Measurements from ENCODE around the gene CARM1.
"Not testable (repeated sequence)": the region's sequence is repeated elsewhere in the genome, so short reads cannot be mapped to it uniquely, and the experiment has no call there.

The CARM1 gene

GRCh38 chr19:10870955-10871603 is at the start of gene CARM1:
CARM1 (plus strand) TSS chr19:10871553; CDS start chr19:10871703, 150 bp downstream.
- DNase-seq (ENCODE audit: low read depth in 1 of 2, low spot score in 1 of 2), result peak; percentile 100

GRCh38 chr19:10823690-10824089 is 47.7 kb upstream of the CARM1 start:
- DNase-seq (ENCODE audit: low read depth in 1 of 2, low spot score in 1 of 2), result no peak

DNA sequence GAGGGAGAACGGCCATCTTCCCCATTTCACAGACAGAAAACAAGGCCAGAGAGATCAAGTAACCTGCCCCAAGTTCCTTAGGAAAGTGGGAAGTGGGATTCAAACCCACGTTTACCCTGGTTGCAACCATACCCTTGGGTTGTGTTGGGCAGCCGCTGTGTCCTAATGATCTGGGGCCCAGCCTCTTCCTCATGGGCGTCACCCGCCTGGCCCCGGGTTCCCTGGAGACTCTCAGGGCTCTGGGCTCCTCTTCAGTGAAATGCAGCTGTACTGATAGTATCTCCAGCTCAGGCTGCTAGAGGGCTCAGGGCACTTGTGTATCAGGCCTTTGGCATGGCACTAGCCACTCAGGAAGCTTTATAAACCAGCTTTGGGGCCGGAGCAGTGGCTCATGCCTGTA is 45.1 kb upstream of the CARM1 start:
- no peak for DNase-seq (ENCODE audit: low read depth in 1 of 2, low spot score in 1 of 2)

- no peak for DNase-seq (ENCODE audit: low read depth in 1 of 2, low spot score in 1 of 2)
These were observed 44.5 kb upstream of the CARM1 start for GRCh38 chr19:10826846-10827245.

DNA sequence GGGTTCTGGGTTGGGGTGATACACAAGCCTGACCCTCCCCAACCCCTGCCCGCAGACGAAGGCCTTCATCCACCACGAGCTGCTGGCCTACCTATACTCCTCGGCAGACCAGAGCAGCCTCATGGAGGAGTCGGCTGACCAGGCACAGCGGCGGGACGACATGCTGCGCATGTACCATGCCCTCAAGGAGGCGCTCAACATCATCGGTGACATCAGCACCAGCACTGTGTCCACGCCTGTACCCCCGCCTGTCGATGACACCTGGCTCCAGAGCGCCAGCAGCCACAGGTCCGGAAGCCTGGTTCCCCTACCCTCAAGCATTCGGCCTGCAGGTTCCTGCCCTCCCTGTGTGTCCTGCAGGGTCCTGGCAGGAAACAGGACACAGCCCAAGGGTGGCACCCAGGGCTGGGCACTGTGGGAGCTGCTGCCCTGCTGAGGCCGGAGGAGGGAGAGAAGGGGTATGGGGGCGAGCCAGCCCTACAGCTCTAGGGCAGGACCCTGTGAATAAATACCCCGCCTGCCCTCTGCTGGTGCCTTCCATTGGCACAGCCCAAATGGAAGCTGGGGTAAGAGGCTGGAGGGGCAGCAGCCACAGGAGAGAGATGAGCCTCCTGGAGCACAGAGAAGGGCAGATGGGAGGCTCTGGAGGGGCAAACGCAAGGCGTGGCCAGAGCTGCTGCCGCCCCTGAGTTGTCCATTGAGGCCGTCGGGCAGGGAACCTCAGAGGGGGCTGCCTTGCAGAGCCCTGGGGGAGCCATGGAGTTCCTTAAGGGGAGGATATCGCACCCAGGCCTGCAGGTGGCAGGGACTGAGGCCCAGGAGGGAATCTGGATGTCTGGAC is 42.2 kb upstream of the CARM1 start:
- DNase-seq (ENCODE audit: low read depth in 1 of 2, low spot score in 1 of 2), result no peak

DNA sequence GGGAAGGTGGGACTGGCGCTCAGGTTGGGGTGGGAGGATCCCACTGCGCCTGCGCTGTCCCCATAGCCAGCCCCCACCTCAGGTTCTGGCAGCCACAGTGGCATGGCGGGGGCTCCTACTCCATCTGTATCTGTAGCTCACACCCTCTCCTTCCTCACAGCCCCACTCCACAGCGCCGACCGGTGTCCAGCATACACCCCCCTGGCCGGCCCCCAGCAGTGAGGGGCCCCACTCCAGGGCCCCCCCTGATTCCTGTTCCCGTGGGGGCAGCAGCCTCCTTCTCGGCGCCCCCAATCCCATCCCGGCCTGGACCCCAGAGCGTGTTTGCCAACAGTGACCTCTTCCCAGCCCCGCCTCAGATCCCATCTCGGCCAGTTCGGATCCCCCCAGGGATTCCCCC is 41.4 kb upstream of the CARM1 start:
- no peak for DNase-seq (ENCODE audit: low read depth in 1 of 2, low spot score in 1 of 2)

DNA sequence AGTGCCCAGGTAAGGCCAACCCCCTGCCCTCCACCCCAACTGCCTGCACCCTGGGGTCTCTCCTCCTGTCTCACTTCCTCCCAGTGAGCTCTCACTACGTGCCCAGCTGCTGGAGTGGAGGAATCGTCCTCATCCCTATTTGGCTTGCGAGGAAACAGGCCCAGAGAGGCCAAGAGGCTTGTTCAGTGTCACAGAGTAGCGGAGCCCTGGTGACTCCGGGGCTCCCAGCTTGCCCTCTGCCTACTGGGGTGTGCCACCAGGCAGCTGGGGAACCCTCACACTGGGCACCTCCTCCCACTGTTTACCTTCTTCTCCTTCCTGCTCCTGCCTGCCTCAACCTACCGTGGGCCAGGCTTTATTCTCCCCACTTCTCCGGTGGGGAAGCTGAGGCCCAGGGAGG is 41.0 kb upstream of the CARM1 start:
- no peak for DNase-seq (ENCODE audit: low read depth in 1 of 2, low spot score in 1 of 2)

- no peak for DNase-seq (ENCODE audit: low read depth in 1 of 2, low spot score in 1 of 2)
These were observed 40.2 kb upstream of the CARM1 start for GRCh38 chr19:10830931-10831779.

DNA sequence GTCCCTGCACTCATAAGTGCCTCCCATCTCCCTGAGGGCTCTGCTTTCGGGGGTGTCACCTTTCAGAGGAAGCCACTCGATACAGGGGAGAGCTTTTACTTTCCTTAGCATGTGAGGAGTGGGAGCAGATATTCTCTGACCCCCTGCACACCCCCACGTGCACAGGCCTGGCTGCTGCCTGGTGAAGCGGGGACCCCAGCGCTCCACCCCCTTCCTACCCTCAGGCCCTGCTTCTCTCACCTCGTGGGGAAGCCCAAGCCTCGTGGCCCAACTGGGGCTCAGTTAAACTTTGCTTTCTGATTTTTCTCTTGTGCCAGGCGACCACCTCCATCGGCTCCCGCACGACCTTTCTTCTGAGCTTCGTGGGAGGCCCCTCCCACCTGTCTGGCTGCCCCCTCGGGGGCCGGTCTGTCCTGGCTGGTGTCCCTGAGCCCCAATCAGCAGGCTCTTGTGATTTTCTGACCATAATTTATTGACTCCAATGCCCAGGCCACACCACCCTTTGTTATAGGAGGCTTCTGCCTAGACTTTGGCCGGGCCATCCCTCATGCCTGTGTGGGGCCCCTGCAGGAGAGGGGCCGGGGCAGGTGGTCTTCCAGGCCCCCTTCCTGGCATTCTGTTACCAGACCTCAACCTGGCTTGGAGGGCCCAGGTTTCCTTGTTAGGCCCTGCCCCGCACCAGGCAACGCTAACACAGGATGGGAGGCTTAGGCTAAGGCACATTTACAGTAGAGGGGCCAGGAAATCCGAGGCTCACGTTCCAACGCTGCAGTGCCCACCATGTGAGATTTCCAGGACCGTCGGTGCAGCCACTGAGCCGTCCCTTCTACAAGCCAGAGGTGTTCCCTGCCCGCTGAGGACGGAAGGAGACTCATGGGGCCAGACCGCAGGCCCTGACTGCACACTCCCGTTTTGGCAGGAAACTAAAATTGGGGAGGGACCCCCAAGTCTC is 39.1 kb upstream of the CARM1 start:
- no peak for DNase-seq (ENCODE audit: low read depth in 1 of 2, low spot score in 1 of 2)

- no peak for DNase-seq (ENCODE audit: low read depth in 1 of 2, low spot score in 1 of 2)
These were observed 38.4 kb upstream of the CARM1 start for GRCh38 chr19:10832939-10833296.

GRCh38 chr19:10835089-10835753 is 36.1 kb upstream of the CARM1 start:
- no peak for DNase-seq (ENCODE audit: low read depth in 1 of 2, low spot score in 1 of 2)

- peak; percentile 84 to 85 for DNase-seq (ENCODE audit: low read depth in 1 of 2, low spot score in 1 of 2)
These were observed 35.4 kb upstream of the CARM1 start, which contains the start of gene TMED1 for GRCh38 chr19:10835754-10836478. TMED1 (minus strand) TSS chr19:10836212; CDS start chr19:10836191, 21 bp downstream.

GRCh38 chr19:10836479-10837330 is 34.6 kb upstream of the CARM1 start:
- DNase-seq (ENCODE audit: low read depth in 1 of 2, low spot score in 1 of 2), result peak in 1 of 2 donors; percentile 71

DNA sequence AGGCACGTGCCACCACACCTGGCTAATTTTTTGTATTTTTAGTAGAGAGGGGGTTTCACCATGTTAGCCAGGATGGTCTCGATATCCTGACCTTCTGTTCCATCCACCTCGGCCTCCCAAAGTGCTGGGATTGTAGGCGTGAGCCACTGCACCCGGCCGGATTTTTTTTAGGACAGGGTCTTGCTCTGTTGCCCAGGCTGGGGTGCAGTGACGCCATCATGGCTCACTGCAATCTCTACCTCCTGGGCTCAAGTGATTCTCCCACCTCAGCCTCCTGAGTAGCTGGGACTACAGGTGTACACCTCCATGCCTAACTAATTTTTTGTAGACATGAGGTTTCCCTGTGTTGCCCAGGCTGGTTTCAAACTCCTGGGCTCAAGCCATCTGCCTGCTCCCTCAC is 33.7 kb upstream of the CARM1 start:
- DNase-seq (ENCODE audit: low read depth in 1 of 2, low spot score in 1 of 2), result not testable (repeated sequence)

- DNase-seq (ENCODE audit: low read depth in 1 of 2, low spot score in 1 of 2), result no peak
These were observed 33.0 kb upstream of the CARM1 start for GRCh38 chr19:10838377-10838776.

DNA sequence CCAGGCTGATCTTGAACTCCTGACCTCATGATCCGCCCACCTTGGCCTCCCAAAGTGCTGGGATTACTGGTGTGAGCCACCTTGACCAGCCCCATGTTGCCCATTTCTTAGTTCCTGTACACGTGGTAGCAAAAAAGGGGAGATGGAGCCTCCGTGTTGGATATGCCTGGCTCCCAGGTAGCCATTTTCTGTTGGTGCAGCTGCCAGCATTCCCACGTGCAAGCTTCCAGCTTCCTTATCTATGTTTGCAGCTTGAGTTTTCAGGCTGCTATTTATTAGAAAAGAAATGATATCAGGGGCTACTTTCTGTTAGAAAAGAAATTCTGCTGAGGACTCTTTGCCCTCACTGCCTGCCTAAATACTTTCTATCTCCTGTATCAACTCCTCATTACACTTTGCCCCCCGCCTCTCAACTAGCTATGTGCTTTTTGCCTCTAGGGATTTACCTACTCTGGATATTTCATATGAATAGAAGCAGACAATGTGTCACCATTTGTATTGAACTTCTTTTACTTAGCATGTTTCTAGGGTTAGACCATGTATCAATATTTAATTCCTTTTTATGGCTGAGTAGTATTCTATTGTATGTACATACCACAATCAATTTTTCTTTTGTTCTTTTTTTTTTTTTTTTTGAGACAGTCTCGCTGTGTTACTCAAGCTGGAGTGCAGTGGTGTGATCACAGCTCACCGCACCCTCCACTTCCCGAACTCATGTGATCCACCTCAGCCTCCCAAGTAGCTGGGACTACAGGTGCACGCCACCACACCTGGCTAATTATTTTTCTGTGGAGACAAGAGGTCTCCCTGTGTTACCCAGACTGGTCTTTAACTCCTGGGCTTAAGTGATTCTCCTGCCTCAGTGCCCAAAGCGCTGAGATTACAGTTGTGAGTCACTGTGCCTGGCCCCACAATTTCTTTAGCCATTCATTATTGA is 32.0 kb upstream of the CARM1 start:
- no peak for DNase-seq (ENCODE audit: low read depth in 1 of 2, low spot score in 1 of 2)

DNA sequence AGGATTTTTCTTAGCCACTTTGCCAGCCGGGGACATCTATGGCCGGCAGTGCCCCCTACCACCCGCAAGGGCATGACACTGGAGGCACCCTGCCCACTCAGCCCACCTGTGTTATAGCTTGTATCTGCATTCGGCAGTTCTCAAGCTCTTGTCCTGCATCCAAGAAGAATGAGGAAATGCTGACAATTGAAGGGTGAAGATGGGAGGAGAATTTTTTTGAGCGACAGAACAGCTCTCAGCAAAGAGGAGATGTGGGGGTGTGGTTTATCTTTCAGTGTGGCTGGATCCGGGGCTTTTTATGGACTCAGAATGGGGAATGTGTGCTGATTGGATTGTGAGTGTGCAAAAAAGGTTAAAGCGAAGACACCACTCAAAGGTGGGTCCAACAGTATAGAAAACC is 28.6 kb upstream of the CARM1 start:
- DNase-seq (ENCODE audit: low read depth in 1 of 2, low spot score in 1 of 2), result no peak
